ENCODE results near the gene PTGIS. TPM values are rescaled to one million over a fixed set of nuclear protein-coding genes. Genes with fewer than 3 reads are reported as not detected.
"Not testable (repeated sequence)": the region's sequence is repeated elsewhere in the genome, so short reads cannot be mapped to it uniquely, and the experiment has no call there.

Gene PTGIS
- not detected for polyA plus RNA-seq

DNA sequence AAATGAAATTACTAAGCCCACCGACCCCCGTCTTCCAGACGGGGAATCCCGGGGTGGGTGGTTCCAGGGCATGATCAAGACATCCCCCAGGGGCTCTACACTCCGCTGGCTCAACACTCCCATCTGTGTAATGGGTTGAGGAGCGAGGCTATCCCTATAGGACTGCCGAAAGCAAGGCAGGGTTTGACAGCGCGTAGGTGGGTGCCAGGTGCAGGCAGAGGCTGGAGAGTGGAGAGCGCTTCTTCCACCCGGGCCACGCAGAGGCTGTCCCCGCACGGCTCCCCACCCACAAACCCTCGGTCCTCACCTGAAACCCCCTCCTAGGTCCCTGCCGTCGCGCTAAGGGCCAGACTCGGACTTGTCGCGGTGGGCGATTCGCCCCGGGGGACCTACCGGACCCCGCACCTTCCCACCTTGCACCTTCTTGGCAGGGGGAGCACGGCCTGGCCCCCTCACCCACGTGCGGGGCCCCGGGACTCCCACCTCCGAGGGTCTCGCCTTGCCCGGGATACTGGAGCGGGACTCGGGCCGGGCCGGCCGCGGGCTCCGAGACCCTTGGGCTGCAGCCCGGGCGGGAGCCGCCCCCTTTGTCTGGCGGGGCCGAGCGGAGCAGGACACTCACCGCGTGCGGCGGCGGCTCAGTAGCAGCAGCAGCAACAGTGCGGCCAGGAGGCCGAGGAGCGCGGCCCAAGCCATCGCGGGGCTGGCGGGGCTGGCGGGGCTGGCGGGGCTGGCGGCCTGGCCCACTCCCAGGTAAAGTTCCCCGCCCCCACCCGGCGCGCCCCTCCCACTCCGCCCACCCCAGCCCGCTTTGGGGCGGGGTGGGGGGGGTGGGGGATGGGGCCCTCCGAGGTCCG, at the start of gene PTGIS:
TSS of gene PTGIS (minus strand) at position 717 of the 857 bp plus-strand sequence. CDS start at position 696, 21 bp downstream.
- peak within 1 kb of the TSS in 1 of 6 donors; percentile 7 for H3K27ac Mint-ChIP-seq
- H3K9me3 Mint-ChIP-seq = no peaks in the 10 kb centered on the region
- H3K36me3 Mint-ChIP-seq = no peaks in the 10 kb centered on the region
- H3K4me3 Mint-ChIP-seq = peak within 1 kb of the TSS in 4 of 5 donors; percentile 7 to 65 (median 48)
- peaks cover 7 to 8% of the 10 kb centered on the region in 2 donors for H3K4me1 Mint-ChIP-seq
- peaks cover 14 to 20% (median 20%) of the 10 kb centered on the region in 3 donors for H3K27me3 Mint-ChIP-seq (ENCODE audit: low read depth in 3 of 3)
- no peak for DNase-seq

DNA sequence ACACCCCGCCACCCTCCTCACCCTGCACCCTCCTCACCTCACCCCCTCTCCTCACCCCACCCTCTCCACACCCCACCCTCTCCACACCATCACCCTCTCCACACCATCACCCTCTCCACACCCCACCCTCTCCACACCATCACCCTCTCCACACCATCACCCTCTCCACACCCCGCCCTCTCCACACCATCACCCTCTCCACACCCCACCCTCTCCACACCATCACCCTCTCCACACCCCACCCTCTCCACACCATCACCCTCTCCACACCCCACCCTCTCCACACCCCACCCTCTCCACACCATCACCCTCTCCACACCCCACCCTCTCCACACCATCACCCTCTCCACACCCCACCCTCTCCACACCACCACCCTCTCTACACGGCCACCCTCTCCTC, 49.5 kb upstream of the PTGIS start:
- not testable (repeated sequence) for H3K4me1 Mint-ChIP-seq; DNase-seq; H3K27me3 Mint-ChIP-seq (ENCODE audit: low read depth in 3 of 3); H3K27ac Mint-ChIP-seq; H3K4me3 Mint-ChIP-seq; H3K36me3 Mint-ChIP-seq; H3K9me3 Mint-ChIP-seq

DNA sequence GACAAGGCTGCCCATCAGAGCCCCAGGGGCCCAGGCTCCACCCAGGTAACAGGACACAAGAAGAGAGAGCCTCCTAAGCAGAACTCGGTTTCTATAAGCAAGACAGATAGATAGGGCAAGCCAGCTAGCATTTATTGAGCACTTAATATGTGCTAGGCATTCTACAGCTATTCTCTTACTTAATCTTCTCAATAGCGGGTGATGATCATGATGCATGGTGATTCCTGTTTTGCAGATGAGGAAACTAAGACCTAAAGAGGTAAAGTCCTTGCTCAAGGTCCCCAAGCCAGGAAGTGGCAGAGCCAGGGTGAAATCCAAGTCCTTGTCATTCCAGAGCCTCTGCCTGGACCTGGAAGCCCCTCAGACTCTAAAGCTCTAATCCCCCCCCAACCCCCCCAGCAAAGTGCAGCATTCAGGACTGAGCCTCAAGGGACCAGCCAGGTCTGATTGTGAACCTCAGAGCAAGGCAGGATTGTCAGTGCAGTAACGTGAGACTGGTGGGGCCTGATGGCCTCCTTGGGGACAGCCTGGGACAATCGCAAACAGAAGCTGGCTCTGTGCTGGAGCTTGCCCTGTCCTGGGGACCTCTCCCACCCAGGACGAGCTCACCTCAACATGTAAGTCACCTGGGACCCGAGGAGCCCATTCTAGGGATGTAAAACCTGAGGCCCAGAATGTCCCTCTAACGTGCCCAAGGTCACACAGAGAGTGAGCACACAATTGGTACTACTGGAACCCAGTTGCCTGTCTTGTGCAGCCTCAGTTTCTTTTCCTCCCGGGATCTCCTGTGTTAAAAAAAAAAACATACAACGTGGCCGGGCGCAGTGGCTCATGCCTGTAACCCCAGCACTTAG, 48.4 kb upstream of the PTGIS start:
- Mint-ChIP-seq H3K27ac (peak overlapping the region in 2 of 6 donors; percentile 30 to 75), H3K4me3 (no peak overlapping the region), H3K4me1 (peaks cover 0 to 2% of the 10 kb centered on the region in 2 donors), H3K27me3 (ENCODE audit: low read depth in 3 of 3) (no peaks in the 10 kb centered on the region), H3K9me3 (no peaks in the 10 kb centered on the region), H3K36me3 (no peaks in the 10 kb centered on the region)
- DNase-seq = no peak

DNA sequence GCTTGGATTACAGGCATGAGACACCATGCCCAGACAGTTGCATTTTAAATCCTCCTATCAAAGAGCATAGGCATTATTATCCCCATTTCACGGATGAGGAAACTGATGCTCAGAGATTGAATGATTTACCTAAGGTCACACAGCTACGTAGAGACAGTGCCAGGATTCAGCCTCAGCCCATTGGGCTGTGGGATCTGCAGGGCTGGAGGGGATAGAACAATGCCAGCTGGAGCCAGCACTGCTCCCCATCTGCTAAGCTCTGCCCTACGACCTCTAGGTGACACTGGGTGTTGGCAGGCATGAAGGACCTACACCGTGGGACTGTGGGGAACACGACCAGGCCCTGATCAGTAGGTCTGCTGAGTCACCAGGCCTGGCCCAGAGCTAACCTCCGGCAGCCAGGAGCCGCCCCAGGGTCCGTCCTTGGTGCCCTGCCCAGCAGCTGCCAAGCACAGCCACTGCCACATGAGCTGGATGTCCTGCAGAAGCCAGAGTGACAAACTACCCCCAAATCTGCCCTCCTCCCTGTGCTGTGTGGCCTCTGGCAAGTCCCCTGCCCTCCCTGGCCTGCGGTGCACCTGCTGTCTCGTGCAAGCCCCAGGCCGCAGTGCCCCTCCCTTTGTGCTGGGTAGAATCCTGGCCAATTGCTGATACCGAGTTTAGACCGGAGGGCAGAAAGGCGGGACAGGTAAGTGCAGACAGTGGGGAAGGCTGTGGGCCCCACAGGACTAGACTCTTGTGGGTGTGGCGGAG, 47.6 kb upstream of the PTGIS start:
- peaks cover 5 to 6% of the 10 kb centered on the region in 2 donors for H3K4me1 Mint-ChIP-seq
- no peak overlapping the region for H3K4me3 Mint-ChIP-seq
- no peaks in the 10 kb centered on the region for H3K9me3 Mint-ChIP-seq
- H3K27ac Mint-ChIP-seq = peak overlapping the region in 1 of 6 donors; percentile 75
- DNase-seq = no peak
- H3K27me3 Mint-ChIP-seq (ENCODE audit: low read depth in 3 of 3) = peaks cover 0 to 1% (median under 1%) of the 10 kb centered on the region in 3 donors
- H3K36me3 Mint-ChIP-seq = no peaks in the 10 kb centered on the region

DNA sequence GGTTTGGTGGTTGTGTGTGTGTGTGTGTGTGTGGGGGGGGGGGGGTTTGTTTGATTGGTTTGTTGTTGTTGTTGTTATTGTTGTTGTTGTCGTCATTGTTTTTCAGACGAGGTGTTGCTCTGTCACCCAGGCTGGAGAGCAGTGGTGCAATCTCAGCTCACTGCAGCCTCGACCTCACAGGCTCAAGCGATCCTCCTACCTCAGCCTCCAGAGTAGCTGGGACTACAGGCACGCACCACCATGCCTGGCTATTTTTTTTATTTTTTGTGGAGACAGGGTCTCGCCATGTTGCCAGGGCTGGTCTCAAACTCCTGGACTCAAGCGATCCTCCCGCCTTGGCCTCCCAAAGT, 47.1 kb upstream of the PTGIS start:
- not testable (repeated sequence) for H3K9me3 Mint-ChIP-seq; H3K4me3 Mint-ChIP-seq; H3K4me1 Mint-ChIP-seq; H3K36me3 Mint-ChIP-seq; H3K27ac Mint-ChIP-seq; DNase-seq; H3K27me3 Mint-ChIP-seq (ENCODE audit: low read depth in 3 of 3)

DNA sequence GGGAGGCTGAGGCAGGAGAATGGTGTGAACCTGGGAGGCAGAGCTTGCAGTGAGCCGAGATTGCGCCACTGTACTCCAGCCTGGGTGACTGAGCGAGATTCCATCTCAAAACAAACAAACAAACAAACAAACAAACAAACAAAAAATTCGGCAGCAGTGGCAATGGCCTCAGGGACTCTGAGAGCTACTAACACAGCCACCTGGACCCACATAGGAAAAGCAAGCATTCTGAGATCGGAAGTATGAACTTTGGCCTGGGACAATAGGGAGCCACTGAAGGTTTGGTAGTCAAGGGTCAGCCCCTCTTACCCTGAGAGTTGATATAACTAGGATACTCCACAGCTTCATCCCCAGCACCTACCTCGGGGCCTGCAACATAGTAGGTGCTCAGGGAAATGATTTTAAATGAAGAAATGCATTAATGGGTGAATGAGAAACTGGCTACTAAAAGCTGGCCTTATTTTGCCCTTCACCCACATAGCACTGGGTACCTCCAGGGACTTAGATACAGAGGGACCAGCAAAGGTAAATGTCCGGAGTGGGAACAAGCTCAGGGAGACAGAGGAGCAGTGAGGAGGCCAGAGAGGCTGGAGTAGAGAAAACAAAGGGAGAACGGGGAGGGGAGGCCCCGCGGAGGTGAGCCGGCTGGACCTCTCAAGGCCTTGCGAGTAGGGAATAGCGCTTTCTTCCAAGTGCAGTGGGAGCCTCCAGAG, 46.6 kb upstream of the PTGIS start:
- peaks cover 6 to 8% of the 10 kb centered on the region in 2 donors for H3K4me1 Mint-ChIP-seq
- no peak overlapping the region for H3K4me3 Mint-ChIP-seq
- no peak overlapping the region for H3K27ac Mint-ChIP-seq
- H3K9me3 Mint-ChIP-seq = no peaks in the 10 kb centered on the region
- no peaks in the 10 kb centered on the region for H3K36me3 Mint-ChIP-seq
- peaks cover 0 to 7% (median 2%) of the 10 kb centered on the region in 3 donors for H3K27me3 Mint-ChIP-seq (ENCODE audit: low read depth in 3 of 3)
- no peak for DNase-seq

DNA sequence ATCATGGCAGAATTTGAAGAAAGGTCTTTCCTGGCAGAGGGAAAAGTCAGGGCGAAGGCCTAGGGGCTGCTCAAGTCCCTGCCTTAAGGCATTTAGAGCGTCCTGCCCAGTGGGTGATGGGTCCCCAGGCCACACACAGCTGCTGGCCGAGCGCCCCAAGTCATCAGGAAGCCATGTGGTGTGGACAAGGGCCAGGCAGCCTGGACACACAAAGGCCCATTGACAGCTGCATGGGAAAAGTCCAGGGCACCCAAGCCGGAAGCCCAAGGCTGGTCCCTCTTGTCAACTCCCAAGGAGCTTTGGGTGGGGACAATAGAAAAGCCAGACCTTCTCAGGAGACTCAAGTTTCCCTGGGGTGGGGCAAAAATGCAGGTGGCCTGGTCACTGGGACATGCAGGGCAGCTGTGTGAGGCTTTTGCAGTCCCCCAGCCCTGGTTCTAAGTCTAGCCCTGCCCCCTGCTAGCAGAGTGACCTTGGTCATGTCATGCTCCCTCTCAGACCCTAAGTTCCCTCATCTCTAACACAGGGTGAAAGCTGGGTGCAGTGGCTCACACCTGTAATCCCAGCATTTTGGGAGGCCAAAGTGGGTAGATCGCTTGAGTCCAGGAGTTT, 44.3 kb upstream of the PTGIS start:
- Mint-ChIP-seq H3K27me3 (ENCODE audit: low read depth in 3 of 3) (peaks cover 0 to 7% (median 4%) of the 10 kb centered on the region in 3 donors), H3K4me3 (no peak overlapping the region), H3K27ac (no peak overlapping the region), H3K36me3 (no peaks in the 10 kb centered on the region), H3K9me3 (no peaks in the 10 kb centered on the region), H3K4me1 (peaks cover 16 to 17% of the 10 kb centered on the region in 2 donors)
- no peak for DNase-seq

DNA sequence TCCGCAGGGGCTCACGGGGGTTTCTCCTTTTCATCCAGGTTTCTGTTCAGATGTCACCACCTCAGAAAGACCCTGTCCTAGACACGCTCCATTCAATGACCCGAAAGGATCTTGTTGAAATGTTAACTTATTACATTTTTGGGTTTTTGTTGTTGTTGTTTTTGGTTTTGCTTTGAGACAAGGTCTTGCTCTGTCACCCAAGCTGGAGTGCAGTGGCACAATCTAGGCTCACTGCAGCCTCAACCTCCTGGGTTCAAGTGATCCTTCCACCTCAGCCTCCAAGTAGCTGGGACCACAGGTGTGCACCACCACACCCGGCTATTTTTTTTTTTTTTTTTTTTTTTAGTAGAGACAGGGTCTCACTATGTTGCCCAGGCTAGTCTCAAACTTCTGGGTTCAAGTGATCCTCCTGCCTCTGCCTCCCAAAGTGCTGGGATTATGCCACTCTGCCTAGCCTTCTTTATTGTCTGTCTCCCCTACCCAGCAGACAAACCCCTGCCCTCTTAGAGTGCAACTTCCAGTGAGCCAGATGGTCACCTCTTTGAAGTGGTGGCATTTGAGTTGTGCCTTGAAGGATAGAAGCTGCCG, 43.7 kb upstream of the PTGIS start:
- not testable (repeated sequence) for H3K27ac Mint-ChIP-seq; DNase-seq; H3K9me3 Mint-ChIP-seq; H3K36me3 Mint-ChIP-seq; H3K27me3 Mint-ChIP-seq (ENCODE audit: low read depth in 3 of 3)
- H3K4me3 Mint-ChIP-seq = peak overlapping the region in 2 of 5 donors; percentile 14 to 77
- H3K4me1 Mint-ChIP-seq = peaks cover 16 to 17% of the 10 kb centered on the region in 2 donors

DNA sequence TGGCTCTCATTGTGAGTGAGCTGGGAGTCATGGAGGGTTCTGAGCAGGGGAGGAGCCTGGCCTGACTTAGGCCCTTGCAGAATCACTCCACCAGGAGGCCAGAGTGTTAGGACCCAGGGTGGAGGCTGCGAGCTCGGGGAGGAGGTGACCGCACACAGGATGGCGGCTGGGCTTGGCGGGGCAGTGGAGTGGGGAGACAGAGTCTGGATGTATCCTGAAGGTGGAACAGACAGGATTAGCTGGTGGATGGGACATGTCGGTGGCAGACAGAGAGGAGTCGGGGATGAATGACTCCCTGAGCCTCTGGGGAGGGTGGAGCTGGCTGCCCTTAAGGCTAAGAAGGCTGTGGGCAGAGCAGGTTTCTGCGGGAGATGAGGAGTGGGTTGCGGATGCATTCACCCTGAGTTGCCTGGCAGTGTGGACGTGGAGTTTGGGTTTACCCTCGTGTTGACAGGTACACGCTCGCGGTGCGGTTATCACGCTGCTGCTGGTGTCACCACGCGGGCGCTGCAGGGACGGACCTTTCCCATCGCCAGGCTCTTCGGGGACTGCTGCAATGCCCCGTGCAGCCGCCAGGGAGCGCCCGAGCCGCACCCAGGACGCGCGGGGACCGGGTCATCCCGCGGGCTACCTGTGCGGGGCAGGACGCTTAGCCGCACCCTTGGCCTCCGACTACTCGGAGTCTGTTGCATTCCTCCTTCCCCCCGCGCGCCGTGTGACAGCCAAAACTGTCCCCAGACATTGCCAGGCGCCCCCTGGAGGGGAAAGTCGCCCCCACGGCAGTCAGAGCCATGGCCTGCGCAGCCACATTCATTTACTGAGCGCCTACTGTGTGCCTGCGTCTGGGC, 43.0 kb upstream of the PTGIS start:
- DNase-seq = peak; percentile 77 to 80 (median 80)
- Mint-ChIP-seq H3K9me3 (no peaks in the 10 kb centered on the region), H3K27ac (peak overlapping the region in 4 of 6 donors; percentile 27 to 89 (median 42)), H3K4me3 (peak overlapping the region; percentile 52 to 80 (median 66)), H3K27me3 (ENCODE audit: low read depth in 3 of 3) (peaks cover 0 to 7% (median 4%) of the 10 kb centered on the region in 3 donors), H3K36me3 (no peaks in the 10 kb centered on the region), H3K4me1 (peaks cover 16 to 17% of the 10 kb centered on the region in 2 donors)

DNA sequence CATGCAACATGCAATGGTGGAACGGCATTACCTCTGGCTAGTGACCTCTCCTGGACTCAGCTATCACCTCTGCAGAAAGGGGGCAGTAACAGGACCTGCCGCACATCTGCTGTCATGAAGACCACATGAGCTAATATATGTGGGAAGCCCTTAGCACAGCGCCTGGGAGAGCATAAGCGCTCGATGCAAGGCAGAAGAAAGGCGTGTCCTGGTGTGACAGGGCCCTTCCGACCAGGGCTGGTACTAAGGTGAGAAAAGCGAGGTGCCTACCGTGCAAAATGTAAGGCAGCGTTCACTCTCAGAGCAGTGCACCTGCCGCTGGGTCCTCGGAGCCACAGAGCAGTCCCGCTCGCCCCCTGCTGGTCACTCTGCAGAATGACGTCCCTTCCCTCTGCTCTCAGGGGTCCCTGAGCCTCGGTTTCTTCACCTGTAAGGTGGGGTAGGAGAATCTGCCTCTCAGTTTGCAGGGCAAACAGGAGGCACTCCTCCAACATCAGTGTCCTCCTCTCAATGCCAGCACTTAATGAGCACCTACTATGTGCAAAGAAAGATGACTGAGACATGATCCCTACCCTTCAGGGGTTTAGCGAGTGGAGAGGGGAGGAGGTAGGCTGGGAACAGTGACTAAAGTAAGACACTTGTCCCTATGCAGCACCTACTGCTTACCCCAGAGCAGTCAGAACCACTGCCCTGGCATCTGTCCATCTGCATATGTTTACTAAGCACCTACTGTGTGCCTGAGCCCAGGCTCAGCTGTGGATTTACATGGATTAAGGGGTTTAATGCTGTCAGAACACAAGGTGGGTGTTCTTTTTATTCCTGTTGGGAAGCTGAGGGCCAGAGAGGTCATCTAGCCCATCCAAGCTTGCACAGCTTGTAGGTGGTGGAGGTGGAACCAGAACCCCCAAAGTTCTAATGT, 41.1 kb upstream of the PTGIS start:
- H3K9me3 Mint-ChIP-seq = no peaks in the 10 kb centered on the region
- H3K4me3 Mint-ChIP-seq = peak overlapping the region in 4 of 5 donors; percentile 29 to 64 (median 45)
- no peaks in the 10 kb centered on the region for H3K36me3 Mint-ChIP-seq
- H3K4me1 Mint-ChIP-seq = peaks cover 16 to 17% of the 10 kb centered on the region in 2 donors
- peak; percentile 64 to 76 (median 69) for DNase-seq
- H3K27me3 Mint-ChIP-seq (ENCODE audit: low read depth in 3 of 3) = peaks cover 0 to 9% (median 4%) of the 10 kb centered on the region in 3 donors
- peak overlapping the region in 1 of 6 donors; percentile 55 for H3K27ac Mint-ChIP-seq

DNA sequence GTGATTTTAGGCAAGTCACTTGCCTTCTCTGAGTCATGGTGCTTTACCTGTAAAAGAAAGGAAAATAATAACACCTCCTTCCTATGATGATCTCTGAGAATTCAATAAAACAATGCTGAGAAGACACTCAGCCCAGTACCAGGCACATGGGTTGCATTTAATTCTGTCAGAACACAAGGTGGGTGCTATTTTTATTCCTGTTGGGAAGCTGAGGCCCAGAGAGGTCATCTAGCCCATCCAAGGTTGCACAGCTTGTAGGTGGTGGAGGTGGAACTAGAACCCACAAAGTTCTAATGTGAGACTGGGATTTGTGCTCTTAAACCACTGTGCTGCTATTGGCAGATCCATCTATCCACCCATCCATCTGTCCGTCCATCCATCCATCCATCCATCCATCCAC, 39.6 kb upstream of the PTGIS start:
- peaks cover 0 to 9% (median 4%) of the 10 kb centered on the region in 3 donors for H3K27me3 Mint-ChIP-seq (ENCODE audit: low read depth in 3 of 3)
- no peaks in the 10 kb centered on the region for H3K9me3 Mint-ChIP-seq
- H3K36me3 Mint-ChIP-seq = no peaks in the 10 kb centered on the region
- H3K4me1 Mint-ChIP-seq = peaks cover 16 to 17% of the 10 kb centered on the region in 2 donors
- H3K27ac Mint-ChIP-seq = no peak overlapping the region
- no peak for DNase-seq
- no peak overlapping the region for H3K4me3 Mint-ChIP-seq
